Upper lobe of right lung (tissue), 1 donor: ENCODE measurements around the gene FGD5. TPM values are rescaled to one million over a fixed set of nuclear protein-coding genes. Genes with fewer than 3 reads are reported as not detected.
A peak's percentile ranks its signal among the peaks of the same experiment; 100 is the strongest.

Source experiments
- ATAC-seq: fragments of 200-7000 bp; cut with Tn5 transposase; one replicate; pipeline ENCODE4 v1.9.1; 2020; ENCODE audit warnings: mild to moderate bottlenecking, moderate library complexity
- DNase-seq: peaks from one replicate; pipeline ENCODE4 v3.0.0-alpha.2; 2020
- H3K27ac ChIP-seq: fragments of 200-600 bp; one replicate; pipeline ENCODE4 v1.8.0; 2022
- H3K27me3 ChIP-seq: fragments of 200-600 bp; one replicate; pipeline ENCODE4 v1.8.0; 2022; ENCODE audit warnings: mild to moderate bottlenecking
- H3K36me3 ChIP-seq: fragments of 200-600 bp; one replicate; pipeline ENCODE4 v1.8.0; 2022
- H3K4me1 ChIP-seq: fragments of 200-600 bp; one replicate; pipeline ENCODE4 v1.8.0; 2022
- H3K4me3 ChIP-seq: fragments of 200-600 bp; one replicate; pipeline ENCODE4 v1.8.0; 2022; ENCODE audit warnings: mild to moderate bottlenecking
- H3K9me3 ChIP-seq: fragments of 200-600 bp; one replicate; pipeline ENCODE4 v1.8.0; 2022
- intact Hi-C: fragments of 100-400 bp; cut with DNase I; formaldehyde crosslinking; loops from one replicate; pipeline ENCODE4 v1.11.0; 2022
- total RNA-seq: library from RNA; stranded (reverse); fragmentation: NEBNext Ultra II Directional; extraction: Animal tissue kit (Norgen Biotek cat#: 25700); gene quantifications from one replicate; pipeline ENCODE4 v1.2.1, GENCODE V29; 2021
- TF ChIP-seq, protein P1 (sequence below): fragments of 200-600 bp; IDR thresholded peaks from one replicate; pipeline ENCODE4 v1.8.0; 2022; ENCODE audit warnings: antibody characterized with exemption
- donor health status: DM: no; HTN: yes; CAD: no; lungs with severe emphysema.

FGD5 gene
- total RNA-seq, 1 donor from 2014 or later, result 84.2 TPM

DNA sequence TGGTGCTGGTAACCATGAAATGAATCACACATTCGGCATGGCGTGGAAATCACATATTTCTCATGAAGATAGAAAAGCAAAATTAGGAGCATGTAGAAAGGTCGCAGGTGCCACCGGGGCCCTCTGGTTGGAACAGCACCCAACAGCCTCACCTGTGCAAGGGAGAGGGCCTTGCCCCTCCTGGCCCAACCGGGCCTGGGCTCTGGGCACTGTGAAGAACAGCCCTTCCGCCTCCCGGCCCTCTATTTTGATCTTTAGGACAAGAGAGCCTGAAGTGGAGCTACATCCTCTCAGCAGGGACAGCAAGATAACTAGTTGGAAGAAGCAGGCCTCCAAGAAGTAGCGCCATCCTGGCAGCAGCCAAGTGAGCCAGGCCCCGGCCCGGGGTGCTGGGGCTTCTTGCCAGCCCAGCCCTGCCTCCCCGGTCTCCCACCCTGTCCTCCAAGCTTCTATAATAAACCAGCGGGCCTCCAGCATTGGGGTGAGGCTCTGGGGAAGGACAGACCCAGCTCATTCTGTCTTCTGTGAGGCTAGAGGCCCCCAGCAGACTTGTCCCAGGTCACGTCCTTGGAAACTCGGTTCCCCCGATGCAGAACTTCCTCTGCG lies 46.1 kb upstream of the FGD5 start:
- DNase-seq (peak; percentile 48), ATAC-seq (no peak)
- intact Hi-C loops, result loop anchor here (10.0 kb wide), 1 partner anchor 98 kb away; the partner anchor contains the start of gene C3orf20

DNA sequence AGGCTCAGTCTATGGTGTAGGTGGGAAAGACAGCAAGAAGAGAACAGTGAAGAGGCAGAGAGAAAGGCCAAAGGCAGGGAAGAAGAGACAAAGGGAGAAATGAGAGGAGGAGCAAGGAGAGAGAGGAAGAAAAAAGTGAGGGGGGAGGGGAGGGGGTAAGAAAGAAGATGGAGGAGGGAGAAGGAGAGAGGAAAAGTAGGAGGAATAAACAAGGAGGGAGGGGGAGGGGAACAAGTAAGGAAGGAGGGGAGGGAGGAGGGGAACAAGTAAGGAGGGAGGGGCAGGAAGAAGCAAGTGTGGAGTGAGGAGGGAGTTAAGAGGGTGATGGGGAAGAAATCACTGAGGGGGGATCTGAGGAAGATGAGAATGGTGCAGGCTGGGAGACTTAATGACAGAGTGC lies 45.5 kb upstream of the FGD5 start:
- no peak for ATAC-seq
- intact Hi-C loops, result loop anchor here (10.0 kb wide), 1 partner anchor 98 kb away; the partner anchor contains the start of gene C3orf20
- Histone ChIP-seq H3K36me3 (no peaks in the 10 kb centered on the region), H3K4me1 (no peaks in the 10 kb centered on the region), H3K27ac (no peak overlapping the region), H3K9me3 (no peaks in the 10 kb centered on the region), H3K4me3 (no peak overlapping the region), H3K27me3 (no peaks in the 10 kb centered on the region)
- no peak for DNase-seq
- TF ChIP-seq, protein P1, sequence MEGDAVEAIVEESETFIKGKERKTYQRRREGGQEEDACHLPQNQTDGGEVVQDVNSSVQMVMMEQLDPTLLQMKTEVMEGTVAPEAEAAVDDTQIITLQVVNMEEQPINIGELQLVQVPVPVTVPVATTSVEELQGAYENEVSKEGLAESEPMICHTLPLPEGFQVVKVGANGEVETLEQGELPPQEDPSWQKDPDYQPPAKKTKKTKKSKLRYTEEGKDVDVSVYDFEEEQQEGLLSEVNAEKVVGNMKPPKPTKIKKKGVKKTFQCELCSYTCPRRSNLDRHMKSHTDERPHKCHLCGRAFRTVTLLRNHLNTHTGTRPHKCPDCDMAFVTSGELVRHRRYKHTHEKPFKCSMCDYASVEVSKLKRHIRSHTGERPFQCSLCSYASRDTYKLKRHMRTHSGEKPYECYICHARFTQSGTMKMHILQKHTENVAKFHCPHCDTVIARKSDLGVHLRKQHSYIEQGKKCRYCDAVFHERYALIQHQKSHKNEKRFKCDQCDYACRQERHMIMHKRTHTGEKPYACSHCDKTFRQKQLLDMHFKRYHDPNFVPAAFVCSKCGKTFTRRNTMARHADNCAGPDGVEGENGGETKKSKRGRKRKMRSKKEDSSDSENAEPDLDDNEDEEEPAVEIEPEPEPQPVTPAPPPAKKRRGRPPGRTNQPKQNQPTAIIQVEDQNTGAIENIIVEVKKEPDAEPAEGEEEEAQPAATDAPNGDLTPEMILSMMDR, result no peak

More for the DNA sequence above, 46.1 kb upstream of the FGD5 start:
- Histone ChIP-seq H3K9me3 (no peaks in the 10 kb centered on the region), H3K27ac (no peak overlapping the region), H3K4me1 (no peaks in the 10 kb centered on the region), H3K27me3 (no peaks in the 10 kb centered on the region), H3K36me3 (no peaks in the 10 kb centered on the region), H3K4me3 (no peak overlapping the region)
- TF ChIP-seq, protein P1, result no peak

DNA sequence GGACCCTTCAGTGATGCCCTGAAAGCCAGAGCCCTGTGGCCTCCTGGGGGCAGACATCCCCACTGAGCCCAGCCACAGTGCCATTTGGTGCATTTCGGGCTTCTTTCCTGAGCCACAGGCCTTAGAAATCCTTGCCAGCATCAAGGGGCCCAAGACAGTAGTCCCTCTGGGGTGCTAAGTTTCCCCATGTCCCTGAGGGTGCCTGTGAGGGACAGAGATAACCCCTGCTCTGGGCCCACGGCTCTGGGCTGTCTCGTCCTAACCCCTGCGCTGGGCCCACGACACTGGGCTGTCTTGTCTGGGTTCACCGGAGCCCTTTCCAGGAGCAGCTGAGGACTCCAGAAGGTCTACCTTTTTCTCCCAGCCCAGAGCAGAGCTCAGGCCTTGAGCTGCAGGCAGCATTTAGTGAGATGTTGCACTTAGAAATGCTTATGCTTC lies 45.1 kb upstream of the FGD5 start:
- DNase-seq (peak; percentile 56), ATAC-seq (no peak)
- Histone ChIP-seq H3K4me1 (no peaks in the 10 kb centered on the region), H3K27ac (no peak overlapping the region), H3K27me3 (no peaks in the 10 kb centered on the region), H3K36me3 (no peaks in the 10 kb centered on the region), H3K4me3 (no peak overlapping the region), H3K9me3 (no peaks in the 10 kb centered on the region)
- intact Hi-C loops, result loop anchor here (10.0 kb wide), 1 partner anchor 99 kb away; the partner anchor contains the start of gene C3orf20
- TF ChIP-seq, protein P1, result no peak

DNA sequence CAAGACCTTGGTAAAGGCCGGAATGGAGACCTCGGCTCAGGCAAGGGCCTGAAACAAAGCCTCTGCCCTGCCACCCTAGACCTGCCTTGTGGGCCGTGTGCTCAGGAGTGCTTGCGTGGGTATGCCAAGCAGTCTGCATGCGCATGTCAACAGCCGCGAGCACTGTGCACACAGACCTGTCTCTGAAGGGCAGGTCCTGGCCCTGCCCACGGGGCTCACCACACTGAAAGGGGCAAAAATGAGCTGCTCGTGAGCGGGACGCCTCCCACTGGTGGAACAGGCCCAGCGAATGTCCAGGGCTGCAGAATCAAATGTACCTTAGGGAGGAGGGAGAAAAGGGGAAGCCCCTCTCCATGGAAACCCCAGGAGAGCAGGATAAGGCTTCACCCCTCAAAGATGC lies 44.3 kb upstream of the FGD5 start:
- H3K36me3 ChIP-seq, result no peaks in the 10 kb centered on the region
- H3K4me3 ChIP-seq, result no peak overlapping the region
- H3K4me1 ChIP-seq, result no peaks in the 10 kb centered on the region
- ATAC-seq (no peak), DNase-seq (peak; percentile 37)
- intact Hi-C loops, result loop anchor here (10.0 kb wide), 1 partner anchor 100 kb away; the partner anchor contains the start of gene C3orf20
- no peaks in the 10 kb centered on the region for H3K27me3 ChIP-seq
- no peak overlapping the region for H3K27ac ChIP-seq
- TF ChIP-seq, protein P1, result no peak
- no peaks in the 10 kb centered on the region for H3K9me3 ChIP-seq

DNA sequence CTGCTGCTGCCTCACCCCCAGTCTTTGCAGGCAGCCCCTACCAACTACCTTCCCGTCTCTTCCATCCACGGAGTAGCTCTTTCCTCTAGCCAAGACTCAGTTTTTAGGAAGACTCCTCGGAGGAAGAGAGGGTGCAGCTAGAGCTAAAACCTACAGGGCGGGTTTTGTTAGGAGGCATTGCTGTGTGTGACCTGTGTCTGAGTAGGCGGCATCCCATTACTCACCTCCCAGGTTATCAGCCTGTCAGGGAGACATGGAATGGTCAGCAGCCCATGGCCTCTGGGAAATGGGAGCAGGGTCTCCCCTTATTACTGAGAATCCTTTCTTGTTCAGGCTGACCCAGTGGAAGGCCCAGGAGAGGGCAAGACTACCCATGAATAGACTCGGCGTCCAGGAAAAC lies 43.8 kb upstream of the FGD5 start:
- TF ChIP-seq, protein P1, result no peak
- Histone ChIP-seq H3K27me3 (no peaks in the 10 kb centered on the region), H3K9me3 (no peaks in the 10 kb centered on the region), H3K4me3 (no peak overlapping the region), H3K36me3 (no peaks in the 10 kb centered on the region), H3K27ac (no peak overlapping the region), H3K4me1 (no peaks in the 10 kb centered on the region)
- peak; percentile 36 for DNase-seq
- intact Hi-C loops, result loop anchor here (10.0 kb wide), 1 partner anchor 100 kb away; the partner anchor contains the start of gene C3orf20
- no peak for ATAC-seq
